Body of pancreas (tissue), 4 donors: ENCODE measurements around the gene PUM2. TPM values are rescaled to one million over a fixed set of nuclear protein-coding genes. Genes with fewer than 3 reads are reported as not detected.

ENCODE experiments used
- ATAC-seq: fragments of 150-250 bp; one replicate; pipeline ENCODE4 v1.9.1; 2016
- DNase-seq, 4 donors: peaks; one replicate each; pipeline ENCODE4 v3.0.0-alpha.2; 2019
- H3K27ac ChIP-seq, 4 donors: fragments of 200-600 bp; sonication (generic); 1 replicate in 3 of 4; 2 replicates in 1 of 4; pipeline versions ENCODE4 v1.5.1 to v1.6.1; 2016 to 2019; ENCODE audit warnings: mild to moderate bottlenecking in 1 of 4, mixed read lengths in 1 of 4, moderate library complexity in 1 of 4
- H3K27me3 ChIP-seq, 2 donors: fragments of 200-600 bp; sonication (generic); one replicate each; pipeline ENCODE4 v1.6.0; 2016; ENCODE audit warnings: mild to moderate bottlenecking in 1 of 2
- H3K36me3 ChIP-seq, 2 donors: fragments of 200-600 bp; sonication (generic); replicated peaks in 1 of 2; 2 replicates each; pipeline ENCODE4 v1.5.1; 2016; ENCODE audit warnings: low read depth in 2 of 2; ENCODE audit not compliant: insufficient read depth in 1 of 2
- H3K4me1 ChIP-seq: fragments of 200-600 bp; sonication (generic); one replicate; pipeline ENCODE4 v1.6.0; 2016
- H3K4me3 ChIP-seq, 2 donors: fragments of 200-600 bp; sonication (generic); 1 replicate in 1 of 2; 2 replicates in 1 of 2; pipeline ENCODE4 v1.5.1; 2016 to 2019
- H3K9me3 ChIP-seq, 3 donors: fragments of 200-600 bp; sonication (generic); 1 replicate in 2 of 3; 2 replicates in 1 of 3; pipeline ENCODE4 v1.5.1; 2016
- POLR2A ChIP-seq, 3 donors: fragments of 450-650 bp; IDR thresholded peaks; one replicate each; pipeline ENCODE4 v1.6.1; 2016; ENCODE audit warnings: antibody characterized with exemption in 3 of 3, mild to moderate bottlenecking in 2 of 3
- WGBS, 2 donors: methylation state at CpG; one replicate each; pipeline ENCODE4 v1.1.5; 2017; 5-methylcytosine and 5-hydroxymethylcytosine counted together
- intact Hi-C: fragments of 100-400 bp; cut with DNase I; formaldehyde crosslinking; loops from one replicate; pipeline ENCODE4 v1.15.1; 2023
- total RNA-seq, 2 donors: library from RNA; depleted of rRNA; stranded (reverse); fragments of >200 nt; gene quantifications; one replicate each; pipeline ENCODE4 v1.1.0, GENCODE V29; 2016
- TF ChIP-seq, protein P1 (sequence below), 7 experiments: fragments of 450-650 bp in 4 of 7; fragments of 200-600 bp in 3 of 7; sonication (generic) in 3 of 7; IDR thresholded peaks; one replicate each; pipeline ENCODE4 v1.5.1; 2016 to 2019; ENCODE audit warnings: antibody characterized with exemption in 7 of 7

The PUM2 gene
- total RNA-seq, 2 donors from 2014 or later, result 25.7 to 43.3 TPM

DNA sequence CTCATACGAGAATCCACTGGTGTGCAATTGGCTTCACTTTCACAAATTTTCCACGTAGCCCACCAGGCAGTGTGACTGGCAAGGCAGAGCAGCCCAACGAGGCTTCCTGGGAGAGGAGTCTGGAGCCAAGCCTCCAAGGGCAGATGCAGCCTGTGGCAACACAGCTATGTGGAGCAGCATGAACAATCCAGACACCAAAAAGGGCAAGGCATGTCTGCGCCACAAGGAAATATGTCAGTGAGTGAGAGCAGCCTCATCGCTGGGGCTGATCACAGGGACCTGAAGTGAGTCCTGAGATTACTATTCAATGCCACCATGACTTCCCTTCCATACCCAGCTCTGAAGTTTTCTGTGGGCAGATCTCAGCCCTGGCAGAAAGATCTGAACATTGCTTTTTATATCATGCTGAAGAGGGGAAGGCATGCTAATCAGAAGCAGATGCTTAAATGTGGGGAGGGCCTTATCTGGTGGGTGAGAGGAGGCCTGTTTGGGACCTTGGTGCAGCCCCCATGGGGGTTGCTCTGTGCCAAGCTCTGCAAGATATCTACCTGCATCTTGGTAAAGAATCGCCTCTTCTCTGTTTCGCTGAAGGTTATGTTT, 40.0 kb upstream of the PUM2 start:
- ATAC-seq (no peak), DNase-seq (no peak)
- no peaks in the 10 kb centered on the region for H3K4me1 ChIP-seq
- no peaks in the 10 kb centered on the region for H3K36me3 ChIP-seq
- H3K9me3 ChIP-seq, result no peaks in the 10 kb centered on the region
- no peaks in the 10 kb centered on the region for H3K27me3 ChIP-seq
- no peak overlapping the region for H3K4me3 ChIP-seq
- 70 to 90% methylated on average over 7 of the region's 7 CpGs for WGBS, 2 donors
- intact Hi-C loops, result no loop called here
- TF ChIP-seq, protein P1, sequence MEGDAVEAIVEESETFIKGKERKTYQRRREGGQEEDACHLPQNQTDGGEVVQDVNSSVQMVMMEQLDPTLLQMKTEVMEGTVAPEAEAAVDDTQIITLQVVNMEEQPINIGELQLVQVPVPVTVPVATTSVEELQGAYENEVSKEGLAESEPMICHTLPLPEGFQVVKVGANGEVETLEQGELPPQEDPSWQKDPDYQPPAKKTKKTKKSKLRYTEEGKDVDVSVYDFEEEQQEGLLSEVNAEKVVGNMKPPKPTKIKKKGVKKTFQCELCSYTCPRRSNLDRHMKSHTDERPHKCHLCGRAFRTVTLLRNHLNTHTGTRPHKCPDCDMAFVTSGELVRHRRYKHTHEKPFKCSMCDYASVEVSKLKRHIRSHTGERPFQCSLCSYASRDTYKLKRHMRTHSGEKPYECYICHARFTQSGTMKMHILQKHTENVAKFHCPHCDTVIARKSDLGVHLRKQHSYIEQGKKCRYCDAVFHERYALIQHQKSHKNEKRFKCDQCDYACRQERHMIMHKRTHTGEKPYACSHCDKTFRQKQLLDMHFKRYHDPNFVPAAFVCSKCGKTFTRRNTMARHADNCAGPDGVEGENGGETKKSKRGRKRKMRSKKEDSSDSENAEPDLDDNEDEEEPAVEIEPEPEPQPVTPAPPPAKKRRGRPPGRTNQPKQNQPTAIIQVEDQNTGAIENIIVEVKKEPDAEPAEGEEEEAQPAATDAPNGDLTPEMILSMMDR (IDR thresholded peaks at IDR 0.05), result no peak
- TF ChIP-seq POLR2A (IDR thresholded peaks at IDR 0.05), result no peak
- no peak overlapping the region for H3K27ac ChIP-seq

GRCh38 chr2:20384953-20385352, 34.3 kb upstream of the PUM2 start:
- TF ChIP-seq POLR2A (IDR thresholded peaks at IDR 0.05), result no peak
- TF ChIP-seq, protein P1 (IDR thresholded peaks at IDR 0.05), result no peak
- no peak for DNase-seq
- no peaks in the 10 kb centered on the region for H3K4me1 ChIP-seq
- ATAC-seq, result no peak
- 43 to 44% methylated on average over 2 of the region's 2 CpGs for WGBS, 2 donors
- H3K9me3 ChIP-seq, result no peaks in the 10 kb centered on the region
- H3K36me3 ChIP-seq, result no peaks in the 10 kb centered on the region
- H3K4me3 ChIP-seq, result no peak overlapping the region
- no peaks in the 10 kb centered on the region for H3K27me3 ChIP-seq
- H3K27ac ChIP-seq, result no peak overlapping the region
- intact Hi-C loops, result no loop called here

GRCh38 chr2:20382965-20383810, 32.5 kb upstream of the PUM2 start:
- H3K27ac ChIP-seq, result no peak overlapping the region
- H3K36me3 ChIP-seq, result no peaks in the 10 kb centered on the region
- H3K4me1 ChIP-seq, result peaks cover 5% of the 10 kb centered on the region
- DNase-seq, result no peak
- H3K4me3 ChIP-seq, result no peak overlapping the region
- no peaks in the 10 kb centered on the region for H3K9me3 ChIP-seq
- no peak for ATAC-seq
- no peaks in the 10 kb centered on the region for H3K27me3 ChIP-seq
- 77 to 80% methylated on average over 9 of the region's 9 CpGs for WGBS, 2 donors
- TF ChIP-seq, protein P1 (IDR thresholded peaks at IDR 0.05), result no peak
- intact Hi-C loops, result no loop called here

DNA sequence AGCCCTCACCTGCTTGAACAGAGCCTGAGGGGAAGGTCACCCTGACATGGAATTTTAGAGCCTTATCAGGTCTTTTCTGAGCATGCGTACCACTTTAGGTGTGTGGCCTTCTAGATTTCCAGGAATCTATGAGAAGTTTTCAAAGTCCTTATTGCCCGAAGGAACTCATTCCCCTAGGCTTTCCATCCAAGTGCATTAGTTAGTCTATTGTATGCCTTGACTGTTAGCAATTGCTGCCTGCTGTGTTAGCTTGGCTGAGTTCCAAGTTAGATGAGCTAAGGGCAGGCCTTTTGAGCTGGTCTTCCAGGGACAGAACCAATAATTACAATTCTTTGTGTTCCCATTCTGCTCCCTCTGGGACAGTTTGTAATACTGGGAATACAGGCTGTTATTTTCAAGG, 30.8 kb upstream of the PUM2 start:
- Histone ChIP-seq H3K9me3 (no peaks in the 10 kb centered on the region), H3K27ac (no peak overlapping the region), H3K4me3 (no peak overlapping the region), H3K4me1 (peaks cover 5% of the 10 kb centered on the region), H3K27me3 (no peaks in the 10 kb centered on the region), H3K36me3 (no peaks in the 10 kb centered on the region)
- intact Hi-C loops, result no loop called here
- 68 to 79% methylated on average over 2 of the region's 2 CpGs for WGBS, 2 donors
- TF ChIP-seq, protein P1 (IDR thresholded peaks at IDR 0.05), result no peak
- no peak for TF ChIP-seq POLR2A (IDR thresholded peaks at IDR 0.05)
- ATAC-seq, result no peak
- peak in 3 of 4 donors; percentile 17 to 46 (median 23) for DNase-seq
